ENCODE results near the gene OXER1.

GRCh38 chr2:42804891-42805290 is 41.0 kb upstream of the OXER1 start:
- TF ChIP-seq, protein P1, sequence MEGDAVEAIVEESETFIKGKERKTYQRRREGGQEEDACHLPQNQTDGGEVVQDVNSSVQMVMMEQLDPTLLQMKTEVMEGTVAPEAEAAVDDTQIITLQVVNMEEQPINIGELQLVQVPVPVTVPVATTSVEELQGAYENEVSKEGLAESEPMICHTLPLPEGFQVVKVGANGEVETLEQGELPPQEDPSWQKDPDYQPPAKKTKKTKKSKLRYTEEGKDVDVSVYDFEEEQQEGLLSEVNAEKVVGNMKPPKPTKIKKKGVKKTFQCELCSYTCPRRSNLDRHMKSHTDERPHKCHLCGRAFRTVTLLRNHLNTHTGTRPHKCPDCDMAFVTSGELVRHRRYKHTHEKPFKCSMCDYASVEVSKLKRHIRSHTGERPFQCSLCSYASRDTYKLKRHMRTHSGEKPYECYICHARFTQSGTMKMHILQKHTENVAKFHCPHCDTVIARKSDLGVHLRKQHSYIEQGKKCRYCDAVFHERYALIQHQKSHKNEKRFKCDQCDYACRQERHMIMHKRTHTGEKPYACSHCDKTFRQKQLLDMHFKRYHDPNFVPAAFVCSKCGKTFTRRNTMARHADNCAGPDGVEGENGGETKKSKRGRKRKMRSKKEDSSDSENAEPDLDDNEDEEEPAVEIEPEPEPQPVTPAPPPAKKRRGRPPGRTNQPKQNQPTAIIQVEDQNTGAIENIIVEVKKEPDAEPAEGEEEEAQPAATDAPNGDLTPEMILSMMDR (conservative IDR thresholded peaks at IDR 0.05; ENCODE audit: low read length), result no peak
- no peak for TF ChIP-seq EZH2phosphoT487 (IDR thresholded peaks at IDR 0.05; ENCODE audit: borderline replicate concordance, low read depth, low read length)

Data from OCI-LY7 (cell line).